BJ (cell line): ENCODE results near the gene SIGLEC1. TPM values are rescaled to one million over a fixed set of nuclear protein-coding genes. Genes with fewer than 3 reads are reported as not detected.
A peak's percentile ranks its signal among the peaks of the same experiment; 100 is the strongest.

Experiments
- CTCF ChIA-PET: fragments of 350-600 bp; formaldehyde crosslinking; extraction: SDS; loops from one replicate; lab custom pipeline; 2021; ENCODE audit warnings: antibody characterized with exemption, inconsistent platforms; lab: Yijun Ruan, JAX
- POLR2A ChIA-PET: fragments of 300-600 bp; sonication (Branson Sonifier 250); formaldehyde crosslinking; extraction: SDS; loops from one replicate; lab custom pipeline; 2021; ENCODE audit warnings: antibody characterized with exemption; lab: Charles Lee
- DNase-seq: peaks from one replicate; pipeline ENCODE4 v3.0.0-alpha.2; 2011; ENCODE audit warnings: low read depth
- H3K27me3 ChIP-seq: 2 replicates; pipeline ENCODE4 v1.6.0; 2011; ENCODE audit warnings: low read length; ENCODE audit not compliant: control insufficient read depth, insufficient read depth
- H3K36me3 ChIP-seq: 2 replicates; pipeline ENCODE4 v1.5.1; 2011; ENCODE audit warnings: low read length; ENCODE audit not compliant: control insufficient read depth, insufficient read depth
- H3K4me3 ChIP-seq: 2 replicates; pipeline ENCODE4 v1.5.1; 2011; ENCODE audit warnings: low read depth, mild to moderate bottlenecking, control low read depth, low read length
- polyA plus RNA-seq: library from polyadenylated mRNA; depleted of rRNA; stranded (reverse); fragments of >200 nt; gene quantifications from 2 replicates; pipeline ENCODE4 v1.2.3, GENCODE V29; 2011
- TF ChIP-seq, protein P1 (sequence below): IDR thresholded peaks from 2 replicates; pipeline ENCODE4 v1.5.1; 2011; ENCODE audit warnings: low read depth, mild to moderate bottlenecking, control low read depth, inconsistent platforms, low read length, moderate library complexity; ENCODE audit not compliant: insufficient read depth

SIGLEC1 gene
- polyA plus RNA-seq, 1 experiment: not detected

DNA sequence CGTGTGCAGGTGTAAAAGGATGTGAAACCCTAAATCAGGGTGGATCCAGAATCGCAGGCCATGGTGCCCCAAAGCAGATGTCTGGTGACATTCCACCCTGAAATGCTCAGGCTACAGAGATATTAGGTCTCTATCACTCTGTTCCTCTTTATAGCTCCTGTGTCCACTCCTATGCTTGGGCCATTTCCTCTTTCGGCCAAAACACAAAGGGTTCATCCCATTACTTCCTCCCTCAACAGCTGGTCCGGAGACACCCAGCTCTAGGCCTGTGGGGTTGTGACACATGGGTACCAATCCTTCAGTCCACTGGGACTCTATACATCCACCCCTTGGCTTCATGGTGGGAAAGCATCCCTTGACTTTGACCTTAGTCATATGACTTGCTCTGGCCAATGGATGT, 1.7 kb upstream of the SIGLEC1 start:
- TF ChIP-seq, protein P1, sequence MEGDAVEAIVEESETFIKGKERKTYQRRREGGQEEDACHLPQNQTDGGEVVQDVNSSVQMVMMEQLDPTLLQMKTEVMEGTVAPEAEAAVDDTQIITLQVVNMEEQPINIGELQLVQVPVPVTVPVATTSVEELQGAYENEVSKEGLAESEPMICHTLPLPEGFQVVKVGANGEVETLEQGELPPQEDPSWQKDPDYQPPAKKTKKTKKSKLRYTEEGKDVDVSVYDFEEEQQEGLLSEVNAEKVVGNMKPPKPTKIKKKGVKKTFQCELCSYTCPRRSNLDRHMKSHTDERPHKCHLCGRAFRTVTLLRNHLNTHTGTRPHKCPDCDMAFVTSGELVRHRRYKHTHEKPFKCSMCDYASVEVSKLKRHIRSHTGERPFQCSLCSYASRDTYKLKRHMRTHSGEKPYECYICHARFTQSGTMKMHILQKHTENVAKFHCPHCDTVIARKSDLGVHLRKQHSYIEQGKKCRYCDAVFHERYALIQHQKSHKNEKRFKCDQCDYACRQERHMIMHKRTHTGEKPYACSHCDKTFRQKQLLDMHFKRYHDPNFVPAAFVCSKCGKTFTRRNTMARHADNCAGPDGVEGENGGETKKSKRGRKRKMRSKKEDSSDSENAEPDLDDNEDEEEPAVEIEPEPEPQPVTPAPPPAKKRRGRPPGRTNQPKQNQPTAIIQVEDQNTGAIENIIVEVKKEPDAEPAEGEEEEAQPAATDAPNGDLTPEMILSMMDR: no peak
- ChIA-PET POLR2A (no interaction called here), CTCF (interaction anchor here (1.1 to 9.5 kb wide), 2 partner anchors 39 to 101 kb away, joined by 3 to 331 read pairs; partner anchors contain the start of gene ADAM33)
- H3K4me3 ChIP-seq: no peak overlapping the region
- H3K27me3 ChIP-seq: no peaks in the 10 kb centered on the region
- DNase-seq: no peak
- H3K36me3 ChIP-seq: no peaks in the 10 kb centered on the region

DNA sequence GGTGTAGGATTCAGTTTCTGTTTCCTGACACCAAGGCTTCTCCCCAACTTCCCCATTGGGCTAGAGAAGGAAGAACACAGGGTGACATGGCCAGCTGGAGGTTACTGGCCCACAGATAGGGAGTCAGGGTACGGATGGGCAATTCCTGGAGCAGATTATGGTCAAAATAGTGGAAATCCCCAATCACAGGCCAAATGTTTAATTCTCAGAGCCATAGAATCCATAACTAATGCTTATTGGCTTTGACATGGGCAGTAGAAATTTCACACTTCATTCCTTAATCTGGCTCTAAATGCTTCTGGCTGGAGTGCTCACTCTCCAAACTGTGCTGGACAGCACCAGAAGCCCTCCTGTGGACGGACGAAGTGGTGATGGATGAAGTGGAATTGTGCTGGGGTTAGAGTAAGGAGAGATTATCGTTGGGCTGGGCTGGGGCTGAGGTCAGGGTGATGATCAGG, 887 bp downstream of the SIGLEC1 start:
- CTCF ChIA-PET: interaction anchor here (0.5 to 9.5 kb wide), 41 partner anchors 9 to 1234 kb away, joined by 3 to 331 read pairs (median 5); partner anchors contain the start of genes ADAM33, ADISSP, AP5S1 and GFRA4
- POLR2A ChIA-PET: no interaction called here
- DNase-seq: no peak
- TF ChIP-seq, protein P1: no peak
- H3K36me3 ChIP-seq: no peaks in the 10 kb centered on the region
- no peaks in the 10 kb centered on the region; the same call in 1 of the 2 replicates for H3K27me3 ChIP-seq
- no peak overlapping the region for H3K4me3 ChIP-seq

DNA sequence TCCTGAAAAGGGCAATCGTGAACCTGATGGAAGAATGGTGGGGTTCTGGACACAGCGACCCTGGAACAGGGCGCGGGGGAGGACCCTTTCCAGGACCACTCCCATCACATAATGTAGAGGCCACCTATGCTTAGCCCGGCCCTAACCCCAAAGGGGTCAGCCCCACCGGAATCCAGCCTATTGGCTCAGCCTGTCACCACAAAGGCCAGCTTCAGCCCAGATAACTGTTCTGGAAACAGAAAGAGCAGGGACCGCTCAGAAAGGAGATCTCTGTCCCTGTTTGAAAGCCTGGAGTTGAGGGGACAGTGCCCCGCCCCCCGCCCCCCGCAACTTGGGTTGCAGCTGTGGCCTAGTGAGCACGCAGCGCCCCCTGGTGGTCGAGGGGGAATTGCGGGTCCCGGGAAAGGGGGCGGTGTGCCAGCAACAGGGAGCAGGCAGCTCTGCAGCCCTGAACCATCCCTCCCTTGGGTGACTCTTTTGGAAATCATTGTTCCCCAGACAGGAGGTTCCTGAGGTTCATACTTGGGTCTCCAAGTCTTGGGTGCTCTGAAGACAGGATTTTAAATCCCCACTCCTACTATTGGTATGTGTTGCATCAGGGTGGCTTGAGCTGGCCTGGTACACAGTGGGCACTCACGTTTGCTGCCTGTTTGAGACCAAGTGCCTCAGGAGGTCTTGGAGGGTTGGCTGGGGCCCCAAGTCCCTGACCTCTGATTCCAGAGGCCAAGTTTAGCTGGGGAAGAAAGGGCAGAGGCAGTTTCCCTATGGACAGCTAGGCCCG, 1.5 kb downstream of the SIGLEC1 start:
- Histone ChIP-seq H3K27me3 (no peaks in the 10 kb centered on the region; the same call in 1 of the 2 replicates), H3K36me3 (no peaks in the 10 kb centered on the region), H3K4me3 (no peak overlapping the region)
- POLR2A ChIA-PET: interaction anchor here (1.0 kb wide), 1 partner anchor 34 kb away, joined by 4 read pairs; no protein-coding TSS in a partner anchor
- DNase-seq: no peak
- CTCF ChIA-PET: interaction anchor here (0.5 to 9.5 kb wide), 49 partner anchors 9 to 1234 kb away, joined by 3 to 331 read pairs (median 5); partner anchors contain the start of genes ADAM33, ADISSP, AP5S1 and GFRA4
- TF ChIP-seq, protein P1: peak; percentile 95

DNA sequence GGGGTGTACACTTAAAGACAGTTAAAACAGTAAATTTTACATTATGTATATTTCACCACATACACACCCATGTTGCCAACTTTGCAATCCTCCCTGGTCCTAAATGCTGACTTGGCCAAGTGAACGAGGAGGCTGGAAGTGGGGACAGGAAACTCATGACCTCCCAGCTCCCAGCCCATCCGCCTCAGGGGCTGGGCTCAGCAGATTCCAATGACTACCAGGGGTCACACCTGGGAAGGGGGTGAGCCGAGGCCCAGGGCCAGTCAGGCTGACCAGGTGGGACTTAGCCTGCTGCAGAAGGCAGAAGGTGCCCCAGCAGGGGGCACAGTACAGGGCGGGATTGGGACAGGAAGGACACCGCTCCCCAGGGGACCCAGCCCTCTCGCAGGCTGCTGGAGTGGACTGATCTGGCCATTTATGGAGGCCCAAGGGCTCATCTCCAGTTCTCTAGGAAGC, 2.4 kb downstream of the SIGLEC1 start:
- ChIA-PET POLR2A (interaction anchor here (1.0 kb wide), 1 partner anchor 33 kb away, joined by 4 read pairs; no protein-coding TSS in a partner anchor), CTCF (interaction anchor here (0.7 to 9.5 kb wide), 29 partner anchors 10 to 487 kb away, joined by 3 to 331 read pairs (median 6); partner anchors contain the start of genes ADAM33, ADISSP and GFRA4)
- H3K4me3 ChIP-seq: no peak overlapping the region
- H3K36me3 ChIP-seq: no peaks in the 10 kb centered on the region
- no peaks in the 10 kb centered on the region; the same call in 1 of the 2 replicates for H3K27me3 ChIP-seq
- TF ChIP-seq, protein P1: no peak
- no peak for DNase-seq

DNA sequence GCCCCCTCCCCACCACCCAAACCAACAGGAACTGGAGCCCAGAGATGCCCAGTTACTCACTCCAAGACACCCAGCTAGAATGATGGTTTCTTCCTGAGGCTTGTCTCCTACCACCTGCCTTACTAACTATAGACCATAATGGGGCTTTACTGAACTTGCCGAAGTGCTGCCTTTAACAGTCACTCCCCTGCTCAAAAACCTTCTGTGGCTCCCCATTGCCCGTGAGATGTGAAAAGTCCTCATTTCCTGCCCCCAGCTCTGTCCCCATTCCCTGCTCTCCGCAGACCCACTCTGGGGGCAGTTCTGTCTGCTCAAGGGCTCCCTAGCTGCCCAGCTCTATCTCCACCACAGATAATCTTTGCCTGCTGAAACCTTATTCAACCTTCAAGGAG, 4.9 kb downstream of the SIGLEC1 start:
- POLR2A ChIA-PET: interaction anchor here (0.8 kb wide), 1 partner anchor 28 kb away, joined by 13 read pairs; no protein-coding TSS in a partner anchor
- Histone ChIP-seq H3K4me3 (no peak overlapping the region), H3K27me3 (no peaks in the 10 kb centered on the region; the same call in 1 of the 2 replicates), H3K36me3 (no peaks in the 10 kb centered on the region)
- DNase-seq: no peak
- CTCF ChIA-PET: interaction anchor here (0.7 to 7.6 kb wide), 11 partner anchors 9 to 144 kb away, joined by 3 to 75 read pairs (median 8); partner anchors contain the start of gene CENPB
- TF ChIP-seq, protein P1: no peak
